Measurements from ENCODE around the gene CRYZL1. TPM values are rescaled to one million over a fixed set of nuclear protein-coding genes. Genes with fewer than 3 reads are reported as not detected.

CRYZL1 gene
- total RNA-seq, 6 experiments from 2014 or later: 28.0 to 32.8 (median 30.2) TPM

DNA sequence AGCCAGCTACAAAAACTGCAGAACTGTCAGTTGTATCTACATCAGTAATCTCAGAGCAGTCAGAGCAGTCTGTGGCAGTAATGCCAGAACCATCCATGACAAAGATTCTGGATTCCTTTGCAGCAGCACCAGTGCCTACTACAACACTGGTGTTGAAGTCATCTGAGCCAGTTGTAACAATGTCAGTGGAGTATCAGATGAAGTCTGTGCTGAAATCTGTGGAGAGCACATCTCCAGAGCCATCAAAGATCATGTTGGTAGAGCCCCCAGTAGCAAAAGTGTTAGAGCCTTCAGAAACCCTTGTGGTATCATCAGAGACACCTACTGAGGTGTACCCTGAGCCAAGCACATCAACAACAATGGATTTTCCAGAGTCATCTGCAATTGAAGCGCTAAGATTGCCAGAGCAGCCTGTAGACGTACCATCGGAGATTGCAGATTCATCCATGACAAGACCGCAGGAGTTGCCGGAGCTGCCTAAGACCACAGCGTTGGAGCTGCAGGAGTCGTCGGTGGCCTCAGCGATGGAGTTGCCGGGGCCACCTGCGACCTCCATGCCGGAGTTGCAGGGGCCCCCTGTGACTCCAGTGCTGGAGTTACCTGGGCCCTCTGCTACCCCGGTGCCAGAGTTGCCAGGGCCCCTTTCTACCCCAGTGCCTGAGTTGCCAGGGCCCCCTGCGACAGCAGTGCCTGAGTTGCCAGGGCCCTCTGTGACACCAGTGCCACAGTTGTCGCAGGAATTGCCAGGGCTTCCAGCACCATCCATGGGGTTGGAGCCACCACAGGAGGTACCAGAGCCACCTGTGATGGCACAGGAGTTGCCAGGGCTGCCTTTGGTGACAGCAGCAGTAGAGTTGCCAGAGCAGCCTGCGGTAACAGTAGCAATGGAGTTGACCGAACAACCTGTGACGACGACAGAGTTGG, 91.4 kb downstream of the CRYZL1 start:
- H3K4me3 Mint-ChIP-seq: no peak overlapping the region
- no peaks in the 10 kb centered on the region; the same call in 1 of the 2 replicates for H3K9me3 Mint-ChIP-seq
- peaks cover 56% of the 10 kb centered on the region for H3K36me3 Mint-ChIP-seq (ENCODE audit: low read depth)
- no peak for DNase-seq
- TF ChIP-seq, protein P1, sequence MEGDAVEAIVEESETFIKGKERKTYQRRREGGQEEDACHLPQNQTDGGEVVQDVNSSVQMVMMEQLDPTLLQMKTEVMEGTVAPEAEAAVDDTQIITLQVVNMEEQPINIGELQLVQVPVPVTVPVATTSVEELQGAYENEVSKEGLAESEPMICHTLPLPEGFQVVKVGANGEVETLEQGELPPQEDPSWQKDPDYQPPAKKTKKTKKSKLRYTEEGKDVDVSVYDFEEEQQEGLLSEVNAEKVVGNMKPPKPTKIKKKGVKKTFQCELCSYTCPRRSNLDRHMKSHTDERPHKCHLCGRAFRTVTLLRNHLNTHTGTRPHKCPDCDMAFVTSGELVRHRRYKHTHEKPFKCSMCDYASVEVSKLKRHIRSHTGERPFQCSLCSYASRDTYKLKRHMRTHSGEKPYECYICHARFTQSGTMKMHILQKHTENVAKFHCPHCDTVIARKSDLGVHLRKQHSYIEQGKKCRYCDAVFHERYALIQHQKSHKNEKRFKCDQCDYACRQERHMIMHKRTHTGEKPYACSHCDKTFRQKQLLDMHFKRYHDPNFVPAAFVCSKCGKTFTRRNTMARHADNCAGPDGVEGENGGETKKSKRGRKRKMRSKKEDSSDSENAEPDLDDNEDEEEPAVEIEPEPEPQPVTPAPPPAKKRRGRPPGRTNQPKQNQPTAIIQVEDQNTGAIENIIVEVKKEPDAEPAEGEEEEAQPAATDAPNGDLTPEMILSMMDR (IDR thresholded peaks at IDR 0.05): no peak
- no peak overlapping the region for H3K27ac Mint-ChIP-seq
- peaks cover 21% of the 10 kb centered on the region for H3K4me1 Mint-ChIP-seq (ENCODE audit: low read depth)
- H3K27me3 Mint-ChIP-seq (ENCODE audit: insufficient read depth): peaks cover 8% of the 10 kb centered on the region; the same call in 1 of the 2 replicates

- peaks cover 16% of the 10 kb centered on the region for H3K4me1 Mint-ChIP-seq (ENCODE audit: low read depth)
- peaks cover 38% of the 10 kb centered on the region for H3K36me3 Mint-ChIP-seq (ENCODE audit: low read depth)
- no peak for DNase-seq
- H3K4me3 Mint-ChIP-seq: peak overlapping the region; percentile 98
- peaks cover 3% of the 10 kb centered on the region for H3K27me3 Mint-ChIP-seq (ENCODE audit: insufficient read depth)
- H3K9me3 Mint-ChIP-seq: no peaks in the 10 kb centered on the region
- H3K27ac Mint-ChIP-seq: peak overlapping the region; percentile 68
- TF ChIP-seq, protein P1 (IDR thresholded peaks at IDR 0.05): no peak
These were observed 95.5 kb downstream of the CRYZL1 start for GRCh38 chr21:33546086-33546485.

DNA sequence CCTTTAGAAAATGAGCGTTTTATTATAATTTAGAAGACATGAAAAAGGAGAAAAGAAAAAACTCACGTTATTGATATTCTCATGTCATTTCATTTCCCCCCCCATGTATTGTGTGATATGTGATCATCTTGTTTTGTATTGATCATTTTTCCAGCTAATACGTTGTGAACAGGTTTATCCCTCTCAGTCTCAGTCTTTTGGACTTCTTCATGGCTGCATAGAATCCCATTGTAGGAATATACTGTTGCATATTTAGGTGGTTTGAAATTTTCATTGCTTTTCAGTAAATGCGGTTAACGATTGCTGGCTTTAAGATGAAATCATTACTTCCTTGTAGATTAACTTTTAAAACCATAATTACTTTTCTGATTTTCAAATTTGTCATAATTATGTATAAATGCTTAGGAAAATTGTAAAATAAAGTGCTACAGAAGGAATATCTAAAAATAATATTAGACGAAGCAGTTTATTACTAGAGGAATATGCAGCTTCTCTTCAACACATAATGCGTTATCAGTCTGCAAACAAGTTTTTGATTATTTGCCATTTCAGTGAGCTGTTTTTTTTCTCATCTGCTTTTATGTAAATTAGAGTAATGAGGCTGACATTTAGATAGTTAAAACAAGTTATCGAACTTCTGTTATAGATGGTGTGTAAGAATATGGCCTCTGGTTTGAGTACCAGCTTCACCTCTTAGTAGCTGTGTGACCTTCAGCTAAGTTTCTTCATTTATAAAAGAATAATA, 96.9 kb downstream of the CRYZL1 start:
- Mint-ChIP-seq H3K4me3 (peak overlapping the region; percentile 98), H3K27ac (peak overlapping the region; percentile 100), H3K9me3 (no peaks in the 10 kb centered on the region), H3K27me3 (ENCODE audit: insufficient read depth) (peaks cover 1% of the 10 kb centered on the region; the same call in 1 of the 2 replicates), H3K36me3 (ENCODE audit: low read depth) (peaks cover 40% of the 10 kb centered on the region), H3K4me1 (ENCODE audit: low read depth) (peaks cover 29% of the 10 kb centered on the region)
- TF ChIP-seq, protein P1 (IDR thresholded peaks at IDR 0.05): no peak
- DNase-seq: no peak

- no peaks in the 10 kb centered on the region for H3K9me3 Mint-ChIP-seq
- peaks cover 29% of the 10 kb centered on the region for H3K4me1 Mint-ChIP-seq (ENCODE audit: low read depth)
- H3K4me3 Mint-ChIP-seq: peak overlapping the region; percentile 98
- H3K27me3 Mint-ChIP-seq (ENCODE audit: insufficient read depth): peaks cover 1% of the 10 kb centered on the region; the same call in 1 of the 2 replicates
- peak; percentile 20 for DNase-seq
- TF ChIP-seq, protein P1 (IDR thresholded peaks at IDR 0.05): no peak
- peaks cover 34% of the 10 kb centered on the region for H3K36me3 Mint-ChIP-seq (ENCODE audit: low read depth)
- H3K27ac Mint-ChIP-seq: peak overlapping the region; percentile 100
These were observed 97.9 kb downstream of the CRYZL1 start for GRCh38 chr21:33543505-33544129.
